ENCODE measurements around the gene SPRN.
"Not testable (repeated sequence)": the region's sequence is repeated elsewhere in the genome, so short reads cannot be mapped to it uniquely, and the experiment has no call there.

Gene SPRN, protein sequence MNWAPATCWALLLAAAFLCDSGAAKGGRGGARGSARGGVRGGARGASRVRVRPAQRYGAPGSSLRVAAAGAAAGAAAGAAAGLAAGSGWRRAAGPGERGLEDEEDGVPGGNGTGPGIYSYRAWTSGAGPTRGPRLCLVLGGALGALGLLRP

DNA sequence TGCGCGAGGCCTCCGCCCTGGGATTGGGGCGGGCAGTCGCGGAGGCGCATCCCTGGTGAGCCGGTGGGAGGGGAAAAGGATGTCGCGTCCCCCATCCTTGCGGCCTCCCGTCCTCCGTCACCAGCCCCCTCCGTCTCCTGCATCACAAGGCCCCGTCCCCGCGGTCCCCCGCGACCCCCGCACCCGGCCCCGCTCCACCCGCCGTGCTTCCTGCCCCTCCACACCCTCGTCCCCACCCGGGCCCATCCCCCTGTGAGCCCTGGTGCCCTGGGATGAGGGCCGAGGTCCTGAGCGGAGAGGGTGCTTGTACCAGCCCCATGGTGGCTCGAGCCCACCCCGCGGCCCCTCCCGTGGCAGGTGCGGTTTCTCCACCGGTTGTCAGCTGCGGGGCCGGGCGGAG, at the start of gene SPRN:
Gene SPRN, minus strand, starts transcription at position 25 of the 400 bp plus-strand sequence. CDS start 944 bp downstream, outside the sequence.
- DNase-seq (ENCODE audit: low spot score): not testable (repeated sequence)

DNA sequence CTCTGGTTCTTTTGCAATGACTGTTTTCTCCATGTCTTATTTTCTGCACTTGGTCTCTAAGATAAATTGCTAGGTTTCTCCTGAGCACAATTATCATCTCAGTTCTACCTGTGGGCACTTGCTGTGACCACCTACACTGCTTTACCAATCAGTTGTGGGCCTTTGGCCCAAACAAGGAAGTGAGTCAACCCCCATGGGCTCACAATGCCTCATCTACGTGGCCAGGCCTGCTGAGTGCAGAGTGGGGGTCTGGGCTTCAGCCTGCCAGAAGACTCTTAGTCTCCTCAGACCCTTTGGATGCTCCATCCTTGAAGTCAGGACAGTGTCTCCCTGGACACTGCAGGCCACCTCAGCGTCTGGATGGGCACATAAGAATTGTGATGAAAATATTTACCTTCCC, 49.6 kb upstream of the SPRN start:
- no peak for DNase-seq (ENCODE audit: low spot score)

DNA sequence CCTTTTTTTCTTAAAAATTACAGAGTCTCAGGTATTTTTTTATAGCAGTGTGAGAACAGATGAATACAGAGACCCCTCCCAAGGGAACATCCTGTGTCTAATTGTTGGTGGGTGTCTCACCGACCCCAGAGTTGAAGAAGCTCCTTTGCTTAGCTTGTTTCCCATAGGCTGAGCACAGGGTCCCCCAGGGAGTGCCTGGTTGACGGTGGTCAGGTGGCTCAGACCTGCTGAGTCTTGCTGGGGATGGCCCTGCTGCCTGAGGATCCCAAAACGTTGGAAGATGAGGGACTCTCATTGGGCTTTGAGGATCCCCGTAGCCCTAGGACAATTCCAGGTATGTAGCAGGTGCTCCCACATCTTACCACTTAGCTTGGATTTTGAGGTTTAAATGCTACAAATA, 48.8 kb upstream of the SPRN start:
- DNase-seq (ENCODE audit: low spot score): no peak

DNA sequence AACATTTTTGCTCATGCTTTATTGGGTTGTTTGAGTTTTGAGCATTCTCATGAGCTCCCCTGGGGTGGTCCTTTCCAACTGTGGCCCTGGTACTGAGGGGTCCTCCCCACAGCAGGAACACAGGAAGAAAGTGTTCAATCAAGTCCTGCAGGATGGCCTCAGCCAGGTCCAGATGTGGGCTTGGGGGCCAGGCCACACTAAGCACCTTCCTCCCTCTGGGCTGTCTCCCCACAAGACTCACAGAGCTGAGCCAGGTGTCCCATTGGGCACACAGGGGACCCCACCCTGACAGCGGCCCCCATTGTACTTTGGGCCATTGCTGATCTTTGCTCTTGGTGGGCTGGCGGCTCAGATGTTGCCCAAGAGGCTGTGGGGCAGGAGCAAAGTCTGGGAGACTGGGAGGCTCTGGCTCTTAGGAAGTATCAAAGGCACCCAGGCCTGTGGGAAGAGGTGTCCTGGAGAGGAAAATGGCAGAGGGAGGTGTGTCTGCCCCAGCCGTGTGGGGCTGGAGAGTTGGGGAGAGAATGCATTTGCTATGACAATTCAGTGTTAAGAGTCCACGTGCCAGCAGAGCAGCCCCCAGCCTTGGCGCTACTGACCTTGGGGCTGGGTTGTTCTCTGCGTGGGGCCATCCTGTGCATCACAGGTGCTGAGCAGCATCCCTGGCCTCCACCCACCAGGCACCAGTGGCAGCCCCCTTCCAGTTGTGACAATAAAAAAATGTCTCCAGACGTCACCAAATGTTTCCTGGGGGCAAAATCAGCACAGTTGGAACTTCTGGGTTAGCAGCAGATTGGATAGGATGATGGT, 47.1 kb upstream of the SPRN start:
- DNase-seq (ENCODE audit: low spot score): no peak

DNA sequence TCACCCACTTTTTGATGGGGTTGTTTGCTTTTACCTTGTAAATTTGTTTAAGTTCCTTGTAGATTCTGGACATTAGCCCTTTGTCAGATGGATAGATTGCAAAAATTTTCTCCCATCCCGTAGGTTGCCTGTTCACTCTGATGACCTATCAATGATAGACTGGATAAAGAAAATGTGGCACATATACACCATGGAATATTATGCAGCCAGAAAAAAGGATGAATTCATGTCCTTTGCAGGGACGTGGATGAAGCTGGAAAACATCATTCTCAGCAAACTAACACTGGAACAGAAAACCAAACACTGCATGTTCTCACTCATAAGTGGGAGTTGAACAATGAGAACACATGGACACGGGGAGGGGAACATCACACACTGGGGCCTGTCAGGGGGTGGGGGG, 44.8 kb upstream of the SPRN start:
- DNase-seq (ENCODE audit: low spot score): not testable (repeated sequence)

DNA sequence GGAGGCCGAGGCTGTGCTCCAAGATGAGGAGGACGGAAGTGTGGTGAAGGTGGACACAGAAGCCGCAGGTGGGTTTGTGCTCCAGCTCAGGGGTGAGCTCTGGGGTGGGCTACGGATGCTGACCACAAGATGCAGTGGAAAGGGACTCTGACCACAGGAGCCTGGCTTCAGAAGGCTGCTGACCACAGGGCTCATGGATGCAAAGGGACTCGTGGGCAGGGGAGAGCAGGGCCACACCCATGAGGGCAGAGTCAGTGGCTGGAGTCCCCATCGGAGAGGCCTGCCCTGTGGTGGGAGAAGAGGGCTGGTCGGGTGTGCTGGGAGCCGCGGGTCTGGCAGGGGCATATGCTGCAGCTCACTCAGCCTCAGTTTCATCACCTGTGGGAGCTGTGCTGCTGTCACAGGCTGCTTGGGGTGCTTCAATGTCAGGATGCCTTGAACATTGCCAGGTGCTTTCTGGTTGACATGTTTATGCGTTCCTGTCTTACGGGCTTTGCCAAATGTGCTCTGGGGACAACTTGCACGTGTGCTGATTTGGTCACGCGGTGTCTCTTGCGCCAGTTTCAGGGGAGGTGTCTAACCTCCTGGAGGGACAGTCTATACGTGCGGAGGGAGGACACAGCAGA, 43.0 kb upstream of the SPRN start:
- DNase-seq (ENCODE audit: low spot score): no peak

DNA sequence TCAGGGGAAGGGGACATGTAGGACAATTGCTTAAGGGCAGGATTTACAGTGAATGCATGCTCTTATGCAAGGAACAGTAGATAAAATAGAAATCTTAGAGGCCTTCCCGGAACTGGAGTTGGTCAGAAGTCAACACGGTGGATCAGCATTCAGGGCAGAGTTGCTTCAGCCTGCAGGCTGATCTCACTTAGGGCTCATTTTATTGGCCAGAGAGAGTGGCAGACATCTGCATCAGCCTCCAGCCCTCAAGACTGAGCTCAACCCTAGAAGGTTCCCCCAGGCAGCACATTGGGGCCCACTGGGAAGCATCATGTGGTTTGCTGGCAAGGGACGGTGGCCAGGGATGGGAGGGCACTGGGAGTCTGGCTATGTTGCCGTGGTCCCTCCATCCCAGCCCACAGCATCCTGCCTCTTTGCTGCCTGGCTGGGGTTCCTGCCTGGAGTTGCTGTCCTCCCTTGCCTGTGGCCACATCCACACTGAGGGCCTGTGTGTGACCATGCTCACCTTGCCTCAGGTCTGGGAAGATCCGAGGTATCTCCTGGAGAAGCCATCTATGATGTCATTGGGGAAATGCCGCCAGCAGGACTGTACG, 42.4 kb upstream of the SPRN start:
- DNase-seq (ENCODE audit: low spot score): no peak

DNA sequence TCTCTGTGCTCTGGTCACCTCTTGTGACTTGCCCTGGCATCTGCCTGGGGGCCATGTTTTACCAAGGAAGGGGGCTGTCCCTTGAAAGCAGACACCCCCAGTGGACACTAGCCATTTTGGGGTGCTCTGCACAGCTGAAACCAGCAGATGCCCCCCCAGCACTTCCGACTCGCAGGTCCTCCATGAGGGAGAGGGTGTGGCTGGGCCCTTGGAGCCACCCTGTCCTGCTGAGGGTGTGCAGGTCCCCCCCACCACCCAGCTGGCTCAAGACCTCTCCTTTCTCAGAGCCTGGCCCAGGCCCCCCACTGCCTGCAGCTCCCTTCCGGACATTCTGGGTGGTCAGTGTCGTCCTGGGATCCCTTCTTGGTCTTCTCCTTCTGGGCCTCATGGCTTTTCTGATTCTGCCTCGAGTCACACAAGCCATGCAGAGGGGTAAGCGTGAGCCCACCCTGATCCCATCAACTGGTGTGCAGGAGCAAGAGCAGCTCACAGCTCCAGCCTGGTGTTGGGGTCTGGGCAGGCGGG, 41.6 kb upstream of the SPRN start:
- no peak for DNase-seq (ENCODE audit: low spot score)

DNA sequence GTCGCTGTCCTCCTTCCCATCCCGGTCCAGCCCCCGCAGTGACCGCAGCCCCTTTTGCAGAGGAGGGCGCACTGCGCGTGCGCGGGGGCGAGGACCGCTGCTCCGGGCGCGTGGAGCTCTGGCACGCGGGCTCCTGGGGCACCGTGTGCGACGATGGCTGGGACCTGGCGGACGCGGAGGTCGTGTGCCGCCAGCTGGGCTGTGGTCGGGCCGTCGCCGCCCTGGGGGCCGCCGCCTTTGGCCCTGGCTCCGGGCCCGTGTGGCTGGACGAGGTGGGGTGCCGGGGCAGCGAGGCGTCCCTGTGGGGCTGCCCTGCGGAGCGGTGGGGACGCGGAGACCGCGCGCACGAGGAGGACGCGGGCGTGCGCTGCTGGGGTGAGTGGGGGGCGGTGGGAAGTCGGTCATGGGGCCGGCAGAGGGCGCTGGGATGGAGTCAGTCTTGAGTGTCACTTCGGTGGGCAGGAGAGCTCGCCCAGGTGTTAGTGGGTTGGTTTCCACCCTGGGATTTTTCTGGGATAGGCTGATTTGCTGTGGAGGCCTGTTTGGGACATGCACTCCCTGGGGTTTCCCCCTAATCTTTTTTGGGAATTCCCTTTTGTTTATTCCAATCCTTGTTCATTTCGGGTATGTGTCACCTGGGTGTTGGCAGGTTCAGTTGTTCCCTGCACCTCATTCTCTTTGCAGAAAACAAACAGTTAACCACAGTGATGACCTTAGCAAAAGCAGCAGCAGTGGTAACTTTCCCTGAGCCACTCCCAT, 40.9 kb upstream of the SPRN start:
- no peak for DNase-seq (ENCODE audit: low spot score)

DNA sequence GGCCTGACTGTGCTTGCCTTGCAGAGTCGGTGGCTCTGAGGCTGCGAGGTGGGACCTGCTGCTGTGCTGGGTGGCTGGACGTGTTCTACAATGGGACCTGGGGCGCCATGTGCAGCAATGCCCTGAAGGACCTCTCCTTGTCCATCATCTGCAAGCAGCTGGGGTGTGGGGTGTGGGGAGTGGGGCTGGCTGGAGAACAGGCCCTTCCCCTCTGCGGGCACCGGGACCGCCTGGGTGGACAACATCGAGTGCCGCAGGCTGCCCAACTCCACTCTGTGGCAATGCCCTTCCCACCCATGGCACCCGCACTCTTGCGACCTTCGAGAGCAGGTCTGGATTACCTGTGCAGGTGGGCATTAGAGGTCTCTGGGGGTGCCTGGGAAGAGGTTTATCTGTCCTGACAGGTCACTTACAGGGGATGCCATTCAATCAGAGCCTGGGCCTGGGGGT, 40.2 kb upstream of the SPRN start:
- no peak for DNase-seq (ENCODE audit: low spot score)

DNA sequence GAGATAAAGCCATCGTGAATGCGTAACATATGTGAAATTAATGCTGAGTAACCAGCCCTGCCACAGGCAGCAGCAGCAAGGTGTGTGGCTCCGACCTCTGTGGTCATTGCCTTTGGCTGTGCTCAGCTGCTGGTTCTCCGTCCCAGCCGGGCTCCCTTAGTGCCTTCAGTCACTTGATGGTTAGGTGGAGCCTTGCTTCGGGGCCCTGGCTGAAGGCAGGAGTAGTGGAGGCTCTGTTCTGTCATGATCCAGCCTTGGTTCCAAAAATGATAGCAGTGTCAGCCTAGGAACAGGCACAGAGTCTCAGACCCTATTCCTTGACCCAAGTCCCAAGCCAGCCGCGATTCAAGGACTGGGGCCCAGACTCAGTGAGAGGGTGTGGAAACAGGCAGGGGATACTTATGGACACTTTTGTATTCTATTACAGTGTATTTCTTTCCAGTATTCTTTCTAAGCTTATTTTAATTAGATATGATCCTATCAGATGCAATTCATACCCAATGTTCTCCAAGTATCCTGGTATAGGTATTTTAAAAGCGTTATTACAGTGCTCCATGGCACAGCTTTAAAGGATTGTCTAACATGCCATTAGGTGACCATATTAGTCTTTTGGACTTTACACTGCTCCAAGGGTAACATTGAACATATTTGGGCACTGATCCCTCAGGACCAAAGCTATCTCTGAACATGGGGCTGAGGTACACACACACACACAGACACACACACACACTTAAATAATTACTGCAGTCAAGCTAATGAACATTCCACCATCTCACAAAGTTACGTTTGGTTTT, 38.3 kb upstream of the SPRN start:
- DNase-seq (ENCODE audit: low spot score): no peak

DNA sequence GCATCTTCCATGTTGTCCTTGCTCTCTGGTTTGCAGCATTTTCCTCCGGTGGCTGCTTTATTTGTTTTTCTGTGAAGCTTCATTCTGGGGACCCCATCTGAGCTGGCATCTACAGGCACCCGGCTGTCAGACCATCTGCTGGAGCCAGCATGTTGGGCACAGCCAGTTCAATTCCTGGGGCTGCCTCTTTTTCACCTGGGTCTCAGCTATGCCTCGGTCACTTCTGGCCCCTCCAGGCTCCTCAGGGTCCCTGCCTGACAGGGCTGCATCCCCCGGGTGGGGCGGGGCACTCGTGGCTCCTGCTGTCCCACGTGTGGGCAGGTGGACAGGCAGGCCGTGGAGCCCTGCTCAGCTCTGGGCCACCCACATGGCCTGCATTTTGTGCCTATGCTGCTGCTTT, 37.4 kb upstream of the SPRN start:
- DNase-seq (ENCODE audit: low spot score): no peak

DNA sequence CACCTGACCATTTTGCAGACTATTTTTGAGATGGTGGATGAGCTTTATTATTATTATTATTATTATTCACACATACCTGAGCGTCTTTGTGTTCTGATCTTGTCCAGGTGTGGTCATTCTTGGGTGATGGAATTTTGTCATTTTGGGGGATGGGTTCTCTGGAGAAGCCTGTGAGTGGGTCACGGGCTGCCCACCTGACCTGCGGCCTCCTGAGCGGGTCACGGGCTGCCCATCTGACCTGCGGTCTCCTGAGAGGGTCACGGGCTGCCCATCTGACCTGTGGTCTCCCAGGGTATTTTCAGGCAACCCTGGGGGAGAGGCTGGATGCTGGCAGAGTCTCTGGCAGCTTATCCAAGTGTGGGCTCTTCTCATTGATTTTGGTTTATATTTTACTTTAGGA, 36.6 kb upstream of the SPRN start:
- DNase-seq (ENCODE audit: low spot score): no peak

DNA sequence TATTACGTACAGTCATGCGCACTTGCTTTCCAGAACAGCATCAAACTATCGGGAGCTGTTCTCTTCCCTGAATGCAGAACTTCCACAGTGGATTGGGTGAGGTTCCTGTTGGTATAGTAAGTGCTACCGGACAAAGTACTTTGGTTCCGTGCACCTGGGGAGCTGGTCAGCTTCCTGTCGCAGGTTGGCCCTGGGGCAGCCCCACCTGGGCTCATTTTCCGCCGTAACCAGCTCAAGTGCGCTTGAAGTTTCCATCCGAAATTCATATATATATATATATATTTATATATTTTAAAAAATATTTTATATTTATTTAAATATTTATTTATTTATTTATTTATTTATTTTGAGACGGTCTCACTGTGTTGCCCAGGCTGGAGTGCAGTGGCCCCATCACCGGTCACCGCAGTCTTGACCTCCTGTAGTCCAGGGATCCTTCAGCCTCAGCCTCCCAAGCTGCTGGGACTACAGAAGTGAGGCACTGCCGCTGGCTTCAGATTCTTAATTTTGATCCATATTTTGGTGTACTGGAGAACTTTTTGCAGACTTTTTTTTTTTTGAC, 35.9 kb upstream of the SPRN start:
- no peak for DNase-seq (ENCODE audit: low spot score)

DNA sequence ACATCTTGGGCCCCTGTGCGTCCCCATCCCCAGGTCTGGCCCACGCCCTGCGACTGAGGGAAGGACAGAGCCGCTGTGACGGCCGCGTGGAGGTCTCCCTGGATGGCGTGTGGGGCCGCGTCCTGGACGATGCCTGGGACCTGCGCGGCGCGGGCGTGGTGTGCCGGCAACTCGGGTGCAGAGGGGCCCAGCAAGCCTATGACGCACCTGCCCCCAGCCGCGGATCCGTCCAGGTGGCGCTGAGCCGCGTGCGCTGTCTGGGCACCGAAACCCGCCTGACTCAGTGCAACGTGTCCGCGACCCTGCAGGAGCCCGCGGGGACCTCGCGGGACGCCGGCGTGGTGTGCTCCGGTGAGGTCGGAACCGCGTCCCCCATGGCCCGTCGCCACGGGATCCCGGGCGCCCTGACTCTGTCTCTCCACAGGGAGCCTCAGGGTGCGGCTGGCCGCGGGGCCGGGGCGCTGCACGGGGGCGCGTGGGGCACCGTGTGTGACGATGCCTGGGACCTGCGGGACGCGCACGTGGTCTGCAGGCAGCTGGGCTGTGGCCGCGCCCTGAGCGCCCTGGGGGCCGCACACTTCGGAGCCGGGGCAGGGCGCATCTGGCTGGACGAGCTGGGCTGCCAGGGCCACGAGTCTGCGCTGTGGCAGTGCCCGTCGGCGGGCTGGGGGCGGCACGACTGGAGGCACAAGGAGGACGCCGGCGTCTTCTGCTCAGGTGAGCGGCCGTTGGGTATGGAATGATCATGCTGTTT, 35.2 kb upstream of the SPRN start:
- DNase-seq (ENCODE audit: low spot score): no peak

DNA sequence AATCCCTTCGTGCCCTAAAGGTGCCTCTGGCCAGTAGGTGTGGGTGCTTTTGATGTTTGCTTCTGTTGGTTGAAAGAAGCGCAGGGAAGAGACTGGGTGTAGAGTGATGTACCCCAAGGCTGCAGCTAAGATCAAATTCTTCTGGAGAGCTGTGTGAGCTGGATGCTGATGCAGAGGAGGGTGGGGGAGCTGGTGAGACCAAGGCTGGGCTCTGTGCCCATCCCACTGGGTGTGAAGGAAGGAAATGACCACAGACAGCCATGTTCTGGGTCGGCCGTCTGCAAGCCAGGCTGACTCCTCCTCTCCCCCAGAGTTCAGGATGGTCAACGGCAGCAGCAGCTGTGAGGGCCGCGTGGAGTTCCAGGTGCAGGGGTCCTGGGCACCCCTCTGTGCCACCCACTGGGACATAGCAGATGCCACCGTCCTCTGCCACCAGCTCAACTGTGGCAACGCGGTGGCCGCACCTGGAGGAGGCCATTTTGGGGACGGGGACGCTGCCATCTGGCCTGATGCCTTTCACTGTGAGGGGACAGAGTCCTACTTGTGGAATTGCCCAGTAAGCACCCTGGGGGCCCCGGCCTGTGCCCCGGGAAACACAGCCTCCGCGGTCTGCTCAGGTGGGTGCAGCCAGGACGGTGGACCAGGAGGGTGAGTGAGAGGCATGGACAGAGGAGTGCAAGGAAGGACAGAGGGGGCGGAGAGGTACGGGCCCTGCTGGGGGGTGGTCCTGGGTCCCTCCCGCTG, 34.5 kb upstream of the SPRN start:
- DNase-seq (ENCODE audit: low spot score): no peak

DNA sequence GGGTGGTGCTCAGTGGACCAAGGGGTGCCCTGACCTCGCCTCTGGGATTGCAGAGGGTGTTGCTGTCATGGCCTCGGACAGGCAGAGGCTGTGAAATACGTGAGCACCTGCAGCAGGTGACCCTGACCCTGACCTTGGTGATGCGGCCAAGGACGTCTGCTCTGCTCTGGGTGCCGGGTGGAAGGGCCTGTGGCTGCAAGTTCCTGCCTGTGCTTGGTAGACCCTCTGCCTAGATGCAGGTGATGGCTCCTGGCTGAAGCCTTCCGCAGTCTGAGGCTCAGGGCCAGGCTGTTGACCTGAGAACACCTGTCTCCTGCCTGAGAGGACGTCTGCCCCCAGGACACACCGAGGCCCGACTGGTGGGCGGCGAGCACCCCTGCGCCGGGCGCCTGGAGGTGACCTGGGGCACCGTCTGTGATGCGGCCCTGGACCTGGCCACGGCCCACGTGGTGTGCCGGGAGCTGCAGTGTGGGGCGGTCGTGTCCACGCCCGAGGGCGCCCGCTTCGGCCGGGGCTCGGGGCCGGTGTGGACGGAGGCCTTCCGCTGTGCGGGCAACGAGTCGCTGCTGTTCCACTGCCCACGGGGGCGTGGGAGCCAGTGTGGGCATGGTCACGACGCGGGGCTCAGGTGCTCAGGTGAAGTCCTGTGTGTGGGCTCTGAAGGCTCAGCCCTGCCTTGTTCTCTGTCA, 33.7 kb upstream of the SPRN start:
- DNase-seq (ENCODE audit: low spot score): no peak

DNA sequence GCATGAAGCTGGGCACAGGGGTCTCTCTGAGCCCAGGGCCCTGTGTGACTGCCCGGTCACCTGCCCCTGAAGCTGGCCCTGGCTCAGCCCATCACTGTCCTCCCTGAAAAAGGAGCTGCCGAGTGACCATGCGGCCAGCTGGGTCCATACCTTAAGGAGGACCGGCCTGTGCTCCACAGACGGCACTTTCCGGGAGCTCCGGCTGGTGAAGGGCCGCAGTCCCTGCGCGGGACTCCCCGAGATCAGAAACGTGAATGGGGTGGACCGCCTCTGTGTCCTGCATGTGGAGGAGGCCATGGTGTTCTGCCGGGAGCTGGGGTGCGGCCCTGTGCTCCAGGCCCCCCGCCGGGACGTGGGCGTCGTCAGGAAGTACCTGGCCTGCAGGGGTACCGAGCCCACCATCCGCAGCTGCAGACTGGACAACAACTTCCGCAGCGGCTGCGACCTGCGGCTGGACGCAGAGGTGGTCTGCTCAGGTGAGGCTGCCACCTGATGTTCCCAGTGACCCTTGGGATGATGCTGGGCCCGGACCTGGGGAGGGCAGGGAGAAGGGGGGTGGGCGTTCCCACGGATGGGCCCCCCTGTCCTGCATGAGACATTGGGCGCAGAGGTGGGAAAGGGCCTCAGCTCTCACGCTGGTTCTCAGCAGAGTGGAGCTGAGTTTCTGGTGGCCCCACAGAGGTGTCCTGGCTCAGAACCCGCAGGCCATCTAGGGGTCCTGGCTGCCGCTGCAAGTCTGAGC, 32.8 kb upstream of the SPRN start:
- no peak for DNase-seq (ENCODE audit: low spot score)

Measured in HuH-7 (cell line).